AG04450 (cell line): ENCODE data around the gene APCDD1L. TPM values are rescaled to one million over a fixed set of nuclear protein-coding genes. Genes with fewer than 3 reads are reported as not detected.

Source experiments
- CTCF ChIA-PET: fragments of 300-600, 350-600 bp; formaldehyde crosslinking; extraction: SDS; loops from one replicate; lab custom pipeline; 2022; ENCODE audit warnings: antibody characterized with exemption, inconsistent platforms; lab: Charles Lee
- POLR2A ChIA-PET: fragments of 350-600 bp; formaldehyde crosslinking; extraction: SDS; loops from one replicate; lab custom pipeline; 2021; ENCODE audit warnings: antibody characterized with exemption, inconsistent platforms; lab: Yijun Ruan, JAX
- DNase-seq: peaks from one replicate; pipeline ENCODE4 v3.0.0-alpha.2; 2011; ENCODE audit warnings: low read depth, low spot score
- H3K27ac ChIP-seq: one replicate; pipeline ENCODE4 v1.5.1; 2012; ENCODE audit warnings: low read depth, low read length, control low read depth
- H3K27me3 ChIP-seq: one replicate; pipeline ENCODE4 v1.6.0; 2012; ENCODE audit warnings: low read length; ENCODE audit not compliant: control insufficient read depth, insufficient read depth
- H3K4me3 ChIP-seq: 2 replicates; pipeline ENCODE4 v1.5.1; 2011; ENCODE audit warnings: mild to moderate bottlenecking, low read depth, low read length, control low read depth
- H3K9me3 ChIP-seq: 2 replicates; pipeline ENCODE4 v1.5.1; 2012; ENCODE audit warnings: low read length; ENCODE audit not compliant: control insufficient read depth, insufficient read depth
- CTCF ChIP-seq: IDR thresholded peaks from 2 replicates; pipeline ENCODE4 v1.5.1; 2011; ENCODE audit warnings: low read depth, low read length, control low read depth, inconsistent platforms
- polyA plus RNA-seq: library from polyadenylated mRNA; depleted of rRNA; stranded (reverse); fragments of >200 nt; gene quantifications from 2 replicates; pipeline ENCODE4 v1.2.3, GENCODE V29; 2011

Gene APCDD1L
- polyA plus RNA-seq, 1 experiment, result 8.6 TPM

- no peak for TF ChIP-seq CTCF
- CTCF ChIA-PET, result no interaction called here
- Histone ChIP-seq H3K4me3 (no peak overlapping the region), H3K27ac (peak overlapping the region; percentile 47), H3K27me3 (no peaks in the 10 kb centered on the region), H3K9me3 (no peaks in the 10 kb centered on the region; the same call in 1 of the 2 replicates)
- POLR2A ChIA-PET, result no interaction called here
- DNase-seq, result no peak
Observed at GRCh38 chr20:58553166-58553696, 38.0 kb upstream of the APCDD1L start.

- Histone ChIP-seq H3K9me3 (no peaks in the 10 kb centered on the region; the same call in 1 of the 2 replicates), H3K27me3 (no peaks in the 10 kb centered on the region), H3K4me3 (no peak overlapping the region), H3K27ac (no peak overlapping the region)
- no peak for DNase-seq
- TF ChIP-seq CTCF, result no peak
- ChIA-PET CTCF (no interaction called here), POLR2A (no interaction called here)
Observed at GRCh38 chr20:58552366-58552934, 37.3 kb upstream of the APCDD1L start.

- ChIA-PET POLR2A (no interaction called here), CTCF (no interaction called here)
- H3K27me3 ChIP-seq, result no peaks in the 10 kb centered on the region
- no peak overlapping the region for H3K4me3 ChIP-seq
- H3K9me3 ChIP-seq, result no peaks in the 10 kb centered on the region; the same call in 1 of the 2 replicates
- DNase-seq, result no peak
- no peak overlapping the region for H3K27ac ChIP-seq
- TF ChIP-seq CTCF, result no peak
Observed at GRCh38 chr20:58551631-58552030, 36.4 kb upstream of the APCDD1L start.

GRCh38 chr20:58550275-58551059 is 35.3 kb upstream of the APCDD1L start:
- H3K4me3 ChIP-seq, result no peak overlapping the region
- POLR2A ChIA-PET, result interaction anchor here (0.6 to 1.5 kb wide), 5 partner anchors 13 to 99 kb away, joined by 3 to 10 read pairs (median 3); no protein-coding TSS in a partner anchor
- CTCF ChIA-PET, result interaction anchor here (0.6 to 0.7 kb wide), 2 partner anchors 89 to 1163 kb away, joined by 3 to 4 read pairs; no protein-coding TSS in a partner anchor
- H3K9me3 ChIP-seq, result no peaks in the 10 kb centered on the region; the same call in 1 of the 2 replicates
- no peak for TF ChIP-seq CTCF
- DNase-seq, result peak; percentile 80
- H3K27ac ChIP-seq, result peak overlapping the region; percentile 22
- H3K27me3 ChIP-seq, result no peaks in the 10 kb centered on the region
